GM21723 (cell line): ENCODE data around the gene HOXA9.
A peak's percentile ranks its signal among the peaks of the same experiment; 100 is the strongest.

Experiments
- ATAC-seq: cut with Tn5 transposase; IDR thresholded peaks from one replicate; pipeline ENCODE4 v1.9.1; 2021; ENCODE audit warnings: mild to moderate bottlenecking, moderate library complexity; ENCODE audit not compliant: unreplicated experiment

Gene HOXA9

DNA sequence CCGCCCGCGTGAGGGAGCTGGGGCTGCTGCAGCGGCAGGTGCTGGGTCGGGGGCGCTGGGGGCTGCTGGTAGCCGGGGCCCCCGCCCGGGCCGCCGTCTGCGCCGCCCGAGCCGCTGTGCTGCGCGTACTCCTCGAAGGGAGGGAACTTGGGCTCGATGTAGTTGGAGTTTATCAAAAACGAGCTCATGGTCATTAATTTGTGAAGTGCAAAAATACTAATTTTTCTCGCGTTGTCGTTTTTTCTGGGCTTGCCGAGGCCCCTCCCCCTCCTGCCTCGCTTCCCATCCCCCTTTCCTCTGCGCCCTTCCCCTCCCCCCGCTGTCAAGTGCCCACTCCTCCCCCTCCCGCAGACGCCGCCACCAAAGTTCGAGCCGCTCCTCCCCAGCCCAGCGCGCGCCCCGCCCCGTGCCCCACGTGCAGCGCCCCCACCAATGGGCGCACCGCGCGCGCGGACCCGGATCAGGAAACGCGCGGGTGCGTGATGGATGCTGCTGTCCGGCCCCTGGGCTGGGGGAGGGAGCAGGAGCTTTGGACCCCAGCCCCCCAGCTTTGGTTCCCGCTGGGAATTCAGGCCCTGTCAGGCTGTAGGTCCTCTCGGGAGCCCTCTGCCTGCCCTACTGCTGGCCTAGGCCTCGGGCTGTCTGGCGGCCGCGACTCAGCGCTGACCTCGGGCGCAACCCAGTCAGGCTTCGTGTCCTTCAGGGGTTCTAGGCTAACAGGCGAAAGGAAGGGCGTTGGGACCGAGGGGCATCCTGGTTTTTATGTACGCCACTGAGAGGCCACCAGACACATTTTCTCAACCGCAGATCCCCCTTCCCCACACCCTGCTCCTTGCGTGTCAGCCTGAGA, 34.6 kb downstream of the HOXA9 start, which contains the start of gene HOXA4:
Gene HOXA4 (minus strand): TSS at position 218 of the 850 bp plus-strand sequence. CDS start 24 bp downstream, at position 194.
- ATAC-seq = peak; percentile 66

GRCh38 chr7:27129729-27130539, 35.4 kb downstream of the HOXA9 start:
- peak; percentile 6 for ATAC-seq

DNA sequence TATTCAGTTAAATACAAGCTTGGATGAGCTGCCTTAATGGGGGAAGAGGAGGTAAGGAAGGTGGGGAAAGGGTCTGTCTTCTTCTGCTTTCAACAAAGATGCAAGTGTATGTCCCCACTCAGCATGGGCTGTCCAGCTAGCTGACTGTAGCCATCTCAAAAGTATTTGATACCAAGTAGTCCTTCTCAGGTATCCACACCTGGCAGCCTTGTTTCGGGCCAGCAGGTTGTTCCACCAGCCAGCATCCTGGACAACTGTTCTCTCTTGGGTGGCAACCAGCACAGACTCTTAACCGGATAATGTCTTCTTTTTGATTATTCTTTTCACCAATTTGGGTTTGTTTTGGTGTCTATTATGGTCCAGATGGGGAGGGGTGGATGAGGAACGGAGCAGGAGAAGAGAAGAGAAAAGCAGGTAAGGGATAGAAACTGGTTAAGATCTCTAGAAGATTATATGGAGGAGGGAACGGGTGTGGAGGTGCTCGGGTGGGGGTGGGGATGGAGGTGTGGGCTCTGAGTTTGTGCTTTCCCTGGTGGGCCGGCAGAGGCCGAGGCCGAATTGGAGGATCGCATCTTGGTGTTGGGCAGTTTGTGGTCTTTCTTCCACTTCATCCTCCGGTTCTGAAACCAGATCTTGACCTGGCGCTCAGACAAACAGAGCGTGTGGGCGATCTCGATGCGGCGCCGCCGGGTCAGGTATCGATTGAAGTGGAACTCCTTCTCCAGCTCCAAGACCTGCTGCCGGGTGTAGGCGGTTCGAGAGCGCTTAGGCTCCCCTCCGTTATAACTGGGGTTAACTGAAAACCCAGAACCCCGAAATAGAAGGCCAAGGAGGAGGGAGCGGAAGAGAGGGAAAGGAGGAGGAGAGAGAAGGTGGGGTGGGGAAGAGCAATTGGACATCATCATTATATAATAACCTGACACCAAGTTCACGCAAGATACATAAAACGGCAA, 36.3 kb downstream of the HOXA9 start:
- no peak for ATAC-seq

GRCh38 chr7:27128034-27128433, 37.3 kb downstream of the HOXA9 start:
- no peak for ATAC-seq

DNA sequence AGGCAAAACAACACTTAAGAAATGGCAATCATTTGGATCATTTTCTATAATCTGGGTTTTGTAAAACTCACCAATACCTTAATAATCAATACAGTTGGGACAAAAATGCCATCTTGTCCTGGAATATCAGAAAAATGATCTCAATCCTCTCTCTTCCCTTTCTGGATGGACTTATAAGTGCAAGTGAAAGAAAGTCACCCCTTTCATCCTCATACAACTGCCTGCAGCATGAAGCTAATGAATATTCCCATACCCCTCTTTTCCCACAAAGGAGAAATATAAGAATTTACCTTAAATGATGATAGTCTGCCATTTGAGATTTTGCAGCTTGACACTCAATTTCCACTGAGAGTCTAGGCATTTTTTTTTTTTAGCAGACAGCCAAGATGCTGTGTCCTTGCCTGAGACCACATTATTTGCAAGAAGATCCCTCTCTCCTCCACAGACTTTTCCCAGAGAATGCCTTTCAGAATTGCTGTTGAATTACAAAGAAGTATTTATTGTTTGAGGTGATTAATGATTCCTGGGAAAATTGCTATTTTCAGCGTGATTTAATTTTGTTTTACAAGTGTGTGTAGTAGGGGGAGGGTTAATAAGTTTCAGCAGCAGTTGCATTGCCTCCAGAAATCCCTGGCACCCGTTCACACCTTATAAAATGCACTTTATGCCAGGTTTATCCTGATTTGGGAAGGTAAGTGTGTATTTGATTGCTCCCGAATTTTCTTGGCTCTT, 38.6 kb downstream of the HOXA9 start:
- ATAC-seq = no peak

GRCh38 chr7:27125986-27126394, 39.3 kb downstream of the HOXA9 start:
- ATAC-seq = no peak

DNA sequence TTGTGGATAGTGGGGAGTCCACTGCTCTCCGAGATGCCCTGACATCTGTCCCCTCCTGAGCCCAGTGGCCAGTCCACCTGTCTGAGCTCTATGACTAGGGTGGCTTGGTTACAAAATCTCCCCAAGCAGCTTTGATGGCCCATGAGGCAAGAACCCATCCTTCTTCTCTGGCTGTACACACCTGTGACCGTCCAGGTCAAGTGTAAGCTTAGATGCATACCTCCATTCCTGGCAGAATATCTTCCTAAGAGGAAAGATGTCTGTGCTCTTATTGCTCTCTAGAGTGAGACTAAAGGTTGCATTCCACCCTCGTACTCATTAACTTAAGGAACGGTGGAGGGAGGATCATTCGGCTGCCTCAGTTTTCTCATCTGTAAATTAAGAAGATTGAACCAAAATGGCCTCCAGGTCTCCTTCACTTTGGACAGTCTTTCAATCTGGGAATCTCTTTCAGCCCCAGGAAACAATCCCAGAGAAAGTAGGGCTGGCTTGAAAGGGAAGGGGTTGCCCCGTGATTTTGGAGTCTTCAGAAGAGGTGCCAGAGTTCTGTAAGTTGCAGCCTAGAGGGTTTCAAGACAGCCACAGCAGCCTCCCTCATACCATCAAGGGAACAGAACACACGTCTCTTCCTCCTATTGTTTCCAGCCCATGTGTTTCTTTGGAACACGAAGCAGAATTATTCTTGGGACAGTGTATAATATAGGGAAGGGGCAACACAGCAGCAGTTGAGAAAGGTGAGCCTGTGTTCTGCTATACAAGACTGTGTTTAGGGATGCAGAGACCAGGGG, 40.2 kb downstream of the HOXA9 start:
- no peak for ATAC-seq

GRCh38 chr7:27124096-27124901, 41.0 kb downstream of the HOXA9 start:
- ATAC-seq = no peak

DNA sequence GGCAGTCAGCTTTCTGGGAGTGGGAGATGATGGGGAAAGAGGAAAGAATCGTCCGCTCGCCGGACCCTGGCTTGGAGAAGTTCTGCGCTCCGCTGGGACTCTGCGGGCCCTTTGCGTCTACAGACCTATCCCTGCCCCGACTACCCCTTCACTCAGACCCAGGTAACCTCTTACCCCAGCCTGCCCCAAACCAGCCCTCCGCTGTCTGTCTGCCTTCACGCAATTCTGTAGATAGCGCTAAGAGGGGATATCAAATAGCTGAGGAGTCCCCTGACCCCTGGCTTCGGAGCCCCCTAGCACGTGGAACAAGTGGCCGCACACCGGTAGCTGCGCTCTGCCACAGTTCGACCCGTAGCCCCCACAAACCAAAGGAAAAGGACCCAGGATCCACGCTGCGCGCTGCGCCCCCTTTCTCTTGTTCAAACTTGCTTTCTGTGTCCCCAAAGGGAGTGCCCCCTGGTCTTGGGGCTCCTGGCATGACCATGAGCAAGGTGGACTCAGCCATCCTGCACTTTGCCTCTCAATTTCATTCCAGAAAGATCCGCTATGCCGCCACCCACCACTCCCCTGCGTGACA, 41.8 kb downstream of the HOXA9 start:
- ATAC-seq = no peak

GRCh38 chr7:27123007-27123476, 42.3 kb downstream of the HOXA9 start:
- no peak for ATAC-seq

DNA sequence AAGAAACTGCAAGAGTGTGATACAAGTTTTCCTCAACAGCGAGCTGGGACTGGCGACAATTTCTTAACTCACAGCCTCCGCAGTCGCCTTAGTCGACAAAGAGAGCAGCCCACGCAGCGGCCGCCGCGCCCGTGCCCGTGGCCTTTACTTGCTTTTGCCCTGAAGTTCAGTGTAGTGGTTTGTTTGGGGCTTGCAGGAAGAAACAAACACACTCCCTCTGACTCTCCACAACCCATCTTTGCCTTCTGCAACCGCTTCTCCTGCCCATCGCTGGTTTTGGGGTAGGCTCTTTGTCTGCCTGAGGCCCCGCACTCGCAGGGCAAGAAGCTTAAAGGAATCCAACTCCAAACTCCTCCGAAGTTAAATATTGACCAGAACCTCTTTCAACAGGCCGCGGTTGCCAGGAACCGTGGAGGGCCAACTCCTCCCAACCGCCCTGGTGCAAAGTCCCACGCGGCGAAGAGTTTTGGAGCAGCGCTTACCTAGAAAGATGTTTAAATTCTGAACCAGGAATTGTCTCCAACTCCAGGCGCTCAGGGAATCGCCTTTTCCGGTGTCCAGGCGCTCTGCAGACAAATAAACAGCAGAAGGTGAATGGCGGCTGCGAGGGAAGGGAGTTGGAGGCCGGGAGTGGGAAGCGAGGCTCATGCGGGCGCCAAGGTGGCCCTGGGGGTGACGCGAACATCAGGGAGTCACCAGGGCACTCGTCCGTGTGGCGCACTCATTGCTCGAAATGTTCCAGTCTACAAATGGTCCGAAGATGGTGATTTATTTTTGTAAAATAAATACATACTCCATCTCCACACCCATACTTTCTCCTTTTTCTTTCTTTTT, 43.0 kb downstream of the HOXA9 start:
- ATAC-seq = no peak

- no peak for ATAC-seq
Observed at GRCh38 chr7:27121684-27122076, 43.7 kb downstream of the HOXA9 start.

- no peak for ATAC-seq
Observed at GRCh38 chr7:27119412-27119911, 45.9 kb downstream of the HOXA9 start.

DNA sequence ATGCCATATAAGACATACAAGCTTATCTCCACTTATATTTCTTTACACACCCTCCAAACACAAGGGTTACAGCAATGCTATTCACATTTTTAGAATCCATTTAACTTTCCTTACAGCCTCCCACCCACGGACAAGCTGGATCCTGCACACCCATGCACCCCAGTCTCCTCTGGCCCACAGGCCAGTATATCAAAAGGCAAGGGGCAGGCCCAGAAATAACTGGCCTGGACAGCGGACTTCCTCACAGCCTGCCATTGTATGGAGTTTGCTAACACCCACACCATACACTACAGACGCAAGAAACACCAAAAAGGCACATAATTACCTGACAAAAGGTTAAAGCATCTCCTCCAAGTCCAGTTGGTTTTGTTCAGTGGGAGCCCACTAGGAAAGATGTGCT, 46.8 kb downstream of the HOXA9 start:
- no peak for ATAC-seq

GRCh38 chr7:27117887-27118491, 47.3 kb downstream of the HOXA9 start:
- no peak for ATAC-seq
